HG03521 (cell line): ENCODE results near the gene CCSER1.

Experiments used
- ATAC-seq: cut with Tn5 transposase; IDR thresholded peaks from one replicate; pipeline ENCODE4 v1.9.1; 2021; ENCODE audit warnings: mild to moderate bottlenecking, moderate library complexity; ENCODE audit not compliant: unreplicated experiment

Gene CCSER1

GRCh38 chr4:90127223-90127705 is at the start of gene CCSER1:
TSS of gene CCSER1 (plus strand) at chr4:90127394.
- ATAC-seq, result peak; percentile 77

DNA sequence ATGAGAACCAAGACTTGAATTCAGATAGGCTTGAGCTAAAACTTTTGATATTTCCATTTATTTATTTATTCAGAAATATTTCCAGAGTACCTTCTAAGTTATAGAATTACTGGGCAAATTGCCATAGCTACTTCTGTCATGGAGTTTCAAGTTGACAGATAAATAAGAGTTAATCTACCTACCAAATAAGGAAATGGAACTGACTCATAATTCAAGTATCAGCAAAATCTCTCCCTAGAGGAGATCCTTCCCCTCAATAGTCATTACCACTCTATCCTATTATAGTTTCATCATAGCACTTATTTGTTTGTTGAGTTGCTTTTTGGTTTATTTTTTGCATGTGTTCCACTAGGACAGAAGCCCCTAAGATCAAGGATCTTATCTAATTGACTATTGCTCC is 48.8 kb upstream of the CCSER1 start:
- peak; percentile 59 for ATAC-seq

DNA sequence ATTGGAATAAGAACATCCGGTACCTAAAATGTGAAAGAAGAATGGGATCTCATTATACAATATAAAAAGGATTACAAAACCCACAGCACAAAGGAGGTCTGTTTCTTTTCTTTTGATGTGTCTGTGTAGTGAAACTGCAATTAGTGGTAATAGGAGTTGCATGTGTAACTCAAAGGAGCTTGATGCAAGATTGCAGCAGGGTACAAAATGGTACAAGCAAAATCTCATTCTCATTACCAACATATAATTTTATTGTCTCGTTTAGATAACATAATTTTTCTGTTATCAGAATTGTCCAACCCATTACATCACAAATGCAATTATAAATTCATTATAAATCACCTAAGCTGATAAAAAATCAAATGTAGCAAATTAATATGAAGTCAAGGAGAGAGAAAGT is 47.1 kb upstream of the CCSER1 start:
- no peak for ATAC-seq

DNA sequence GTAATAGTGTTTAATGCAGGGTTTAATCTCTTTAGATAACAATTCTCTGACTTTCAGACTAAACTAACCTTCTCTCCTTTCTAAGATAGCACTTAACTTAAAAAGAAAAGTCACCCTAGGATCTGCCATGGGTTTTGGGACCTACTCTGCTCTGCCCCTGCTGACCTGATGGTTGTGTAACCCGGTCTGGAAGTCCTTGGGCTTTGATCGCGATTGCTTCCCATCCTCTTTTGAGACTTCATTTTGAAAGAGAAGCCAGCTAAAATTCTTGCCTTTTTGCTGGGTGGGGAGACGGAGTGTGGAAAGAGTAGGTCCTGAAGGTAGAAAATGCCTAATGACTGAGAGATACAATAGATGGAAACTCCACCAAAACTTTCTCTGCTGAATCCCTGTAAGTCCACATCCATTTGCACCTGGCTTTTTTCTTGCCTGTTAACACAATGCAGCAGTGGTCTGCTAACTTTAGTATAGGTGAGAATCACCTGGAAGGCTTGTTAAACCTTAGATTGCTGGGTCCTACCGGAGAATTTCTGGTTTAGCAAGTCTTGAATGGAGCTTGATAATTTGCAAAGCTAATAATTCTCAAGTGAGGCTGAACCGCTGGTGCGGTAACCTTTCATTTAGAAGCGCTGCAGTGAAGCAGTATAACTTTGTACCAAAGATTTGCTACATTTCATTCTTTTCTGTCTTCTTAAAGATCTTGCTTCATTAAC is 45.6 kb upstream of the CCSER1 start:
- no peak for ATAC-seq

DNA sequence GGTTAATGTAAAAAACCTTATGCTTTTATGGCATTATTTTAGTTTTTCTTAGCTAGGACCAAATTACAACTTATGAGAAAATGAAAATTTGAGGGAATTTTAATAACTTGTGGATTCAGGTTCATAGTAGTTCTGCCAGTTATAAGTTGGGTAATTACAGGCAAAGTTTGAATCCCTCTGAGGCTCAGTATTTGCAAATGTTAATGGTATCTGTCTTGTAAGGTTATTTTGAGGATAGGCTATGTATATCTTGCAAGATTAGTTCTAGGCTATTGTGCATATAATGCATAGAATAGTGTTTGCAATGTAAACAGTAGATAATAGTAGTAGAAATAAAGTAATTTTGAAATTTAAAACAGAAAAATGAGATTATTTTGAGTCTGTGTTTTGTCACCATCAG is 44.7 kb upstream of the CCSER1 start:
- ATAC-seq, result no peak

GRCh38 chr4:90084277-90084966 is 42.8 kb upstream of the CCSER1 start:
- no peak for ATAC-seq

DNA sequence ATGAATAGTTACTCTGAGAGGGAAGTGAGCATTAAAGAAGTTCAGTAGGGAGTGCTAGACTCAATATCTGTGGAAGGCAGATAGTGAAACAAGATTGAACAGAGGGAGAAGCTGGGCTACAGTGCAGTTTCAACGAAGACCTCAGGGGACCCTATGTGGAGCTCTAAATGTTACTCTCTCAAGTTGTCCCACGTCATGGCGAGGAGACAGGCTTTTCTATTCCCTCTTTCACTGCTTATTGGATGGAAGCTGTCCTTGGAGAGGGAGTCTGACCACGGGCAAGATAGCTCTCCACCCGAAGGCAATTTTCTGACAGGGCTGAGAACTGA is 42.3 kb upstream of the CCSER1 start:
- no peak for ATAC-seq

GRCh38 chr4:90093526-90093925 is 33.7 kb upstream of the CCSER1 start:
- ATAC-seq, result no peak

GRCh38 chr4:90095000-90095399 is 32.2 kb upstream of the CCSER1 start:
- no peak for ATAC-seq

- ATAC-seq, result no peak
These were observed 27.4 kb upstream of the CCSER1 start for GRCh38 chr4:90099812-90100211.

DNA sequence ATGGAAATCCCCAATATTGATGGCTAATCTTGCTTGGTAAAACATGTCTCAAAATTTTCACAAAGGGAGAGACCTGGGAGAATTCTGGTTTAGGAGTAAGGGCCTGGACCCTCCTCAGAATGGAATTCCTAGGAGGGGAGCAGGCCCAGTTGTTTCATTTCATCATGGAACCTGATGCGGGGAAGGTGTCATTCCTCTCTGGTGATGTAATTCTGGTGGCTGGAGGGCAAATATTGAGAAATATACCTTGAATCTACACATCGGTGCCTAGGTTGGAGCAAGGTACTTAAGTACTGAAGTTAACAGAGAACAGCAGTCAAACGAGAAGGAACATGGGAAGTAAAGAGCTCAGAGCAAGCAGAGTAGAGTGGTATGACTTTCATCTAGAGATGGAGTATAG is 23.2 kb upstream of the CCSER1 start:
- no peak for ATAC-seq

- ATAC-seq, result no peak
These were observed 21.9 kb upstream of the CCSER1 start for GRCh38 chr4:90105274-90105673.

GRCh38 chr4:90112715-90113114 is 14.5 kb upstream of the CCSER1 start:
- ATAC-seq, result no peak

DNA sequence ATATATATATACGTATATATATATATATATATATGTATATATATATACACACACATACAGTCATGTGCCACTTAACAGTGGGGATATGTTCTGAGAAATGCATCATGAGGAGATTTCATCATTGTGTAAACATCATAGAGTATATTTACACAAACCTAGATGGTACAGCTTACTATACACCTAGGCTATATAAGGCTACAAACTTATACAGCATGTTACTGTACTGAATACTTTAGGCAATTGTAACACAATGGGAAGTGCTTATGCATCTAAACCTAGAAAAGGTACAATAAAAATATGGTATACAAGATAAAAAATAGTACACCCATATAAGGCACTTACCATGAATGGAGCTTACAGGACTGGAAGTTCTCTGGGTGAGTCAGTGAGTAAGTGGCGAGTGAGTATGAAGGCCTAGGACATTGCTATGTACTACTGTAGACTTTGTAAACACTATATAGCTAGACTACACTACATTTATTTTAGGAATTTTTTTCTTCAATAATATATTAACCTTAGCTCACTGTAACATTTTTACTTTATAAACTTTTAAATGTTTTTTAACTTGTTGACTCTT is 13.2 kb upstream of the CCSER1 start:
- ATAC-seq, result no peak

- ATAC-seq, result peak; percentile 87
These were observed 8.5 kb upstream of the CCSER1 start for GRCh38 chr4:90118527-90119195.

- no peak for ATAC-seq
These were observed 7.2 kb upstream of the CCSER1 start for GRCh38 chr4:90120037-90120436.

DNA sequence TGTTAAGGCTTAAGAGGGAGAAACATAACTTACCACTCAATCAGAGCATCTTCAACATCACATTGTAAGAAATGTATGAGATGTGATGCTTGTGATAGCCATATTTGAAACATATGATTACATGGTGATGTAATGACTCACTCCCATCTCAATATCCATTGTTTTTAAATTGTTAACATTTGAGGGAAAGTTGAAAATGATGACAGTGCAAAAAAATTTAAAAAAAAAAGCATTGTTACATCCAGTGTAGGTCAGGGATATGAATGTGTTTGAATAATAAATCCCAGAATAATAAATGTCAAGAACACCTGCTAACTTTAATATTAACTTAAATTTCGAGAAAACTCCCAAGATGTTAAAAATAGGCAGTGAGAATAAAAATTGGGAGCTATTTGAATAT is 6.4 kb upstream of the CCSER1 start:
- no peak for ATAC-seq

DNA sequence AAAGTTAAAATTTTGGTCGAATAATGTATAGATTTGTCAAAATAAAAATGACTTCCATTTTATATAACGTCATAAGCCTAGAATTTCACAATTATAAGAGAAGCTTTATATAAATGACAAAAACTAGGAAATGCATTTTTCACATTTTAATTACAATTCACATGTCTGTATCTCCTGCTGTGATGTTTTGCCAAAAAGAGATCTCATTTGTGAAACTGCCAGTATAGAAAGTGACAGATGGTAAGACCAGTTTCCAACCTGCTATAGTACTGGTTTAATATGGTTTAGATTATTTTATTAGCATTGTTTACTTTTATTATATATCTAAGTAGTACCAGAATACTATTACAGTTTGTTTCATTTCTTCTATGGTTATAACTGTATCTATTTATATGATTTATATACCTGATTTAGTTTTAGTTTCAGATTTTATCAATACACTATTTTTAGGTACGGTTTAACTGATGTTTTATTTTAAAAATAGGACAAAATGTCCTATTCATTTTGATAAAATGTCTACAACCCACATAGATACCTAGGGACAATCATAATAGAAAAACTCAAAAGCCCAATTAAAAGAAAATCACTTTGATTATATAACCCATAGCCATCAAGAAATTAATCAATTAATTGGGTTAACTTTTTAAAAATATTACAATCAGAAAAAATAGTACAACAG is 5.4 kb upstream of the CCSER1 start:
- no peak for ATAC-seq

DNA sequence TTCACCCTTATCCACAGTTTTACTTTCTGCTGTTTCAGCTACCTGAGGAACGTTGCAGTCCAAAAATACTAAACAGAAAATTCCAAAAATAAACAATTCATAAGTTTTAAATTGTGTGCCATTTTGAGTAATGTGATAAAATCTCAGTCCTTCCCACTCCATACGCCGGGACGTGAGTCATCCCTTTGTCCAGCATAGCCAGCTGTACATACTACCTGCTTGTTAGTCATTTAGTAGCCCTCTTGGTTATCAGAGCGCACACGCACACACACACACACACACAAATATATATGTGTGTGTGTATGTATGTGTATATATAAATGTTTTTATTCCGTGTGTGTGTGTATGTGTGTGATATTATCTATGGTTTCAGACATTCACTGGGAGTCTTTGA is 4.8 kb upstream of the CCSER1 start:
- no peak for ATAC-seq

- ATAC-seq, result no peak
These were observed 2.9 kb upstream of the CCSER1 start for GRCh38 chr4:90124276-90124675.

DNA sequence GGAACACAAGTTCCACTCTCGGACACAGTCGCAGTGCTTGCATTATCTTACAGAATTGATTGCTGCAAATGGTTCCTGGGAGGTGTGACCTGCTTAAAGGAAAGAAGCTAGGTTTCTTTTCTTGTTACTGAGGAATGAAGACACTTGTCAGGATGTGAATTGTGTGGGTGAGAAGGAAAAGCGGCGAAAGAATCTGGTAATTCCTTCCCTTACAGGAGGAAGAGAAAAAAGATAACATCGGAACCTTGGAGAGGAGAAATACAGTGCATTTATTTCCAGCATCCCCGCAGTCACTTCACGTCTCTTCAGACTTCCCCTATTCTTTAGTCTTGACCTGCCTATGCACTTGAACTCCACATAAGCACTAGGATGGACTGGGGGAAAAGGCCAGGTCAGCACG is 389 bp upstream of the CCSER1 start:
- ATAC-seq, result no peak
